Measurements from ENCODE around the gene TMEM121B.

TMEM121B gene

DNA sequence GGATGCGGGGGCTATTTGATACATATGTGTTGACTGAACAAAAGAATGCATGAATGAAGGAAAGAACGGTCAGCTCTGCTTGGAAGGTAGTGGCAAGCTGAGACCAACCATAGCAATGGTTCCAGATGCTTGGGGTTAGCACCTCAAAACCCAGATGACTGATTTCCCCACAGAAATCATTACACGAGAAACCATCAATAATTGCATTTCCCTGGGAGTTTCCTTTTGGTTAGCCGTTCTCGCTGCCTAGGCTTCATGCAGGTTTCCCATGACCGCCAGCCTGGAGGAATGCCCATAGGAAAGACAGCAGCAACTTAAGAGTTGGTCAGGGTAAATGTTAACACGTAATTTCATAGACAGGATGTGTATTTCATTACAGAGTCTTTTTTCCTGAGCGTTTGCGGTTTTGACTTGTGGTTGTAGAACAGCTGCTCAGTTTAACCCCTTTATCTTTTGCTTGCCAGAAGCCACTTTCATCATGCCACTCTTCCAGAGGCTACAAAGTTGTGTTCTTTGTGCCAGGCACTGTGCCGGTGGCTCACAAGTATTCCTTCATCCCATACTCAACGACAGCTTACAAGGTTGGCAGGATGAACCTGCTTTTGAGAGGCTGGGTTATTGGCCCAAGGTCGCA, 33.5 kb downstream of the TMEM121B start:
- Histone ChIP-seq H3K4me3 (ENCODE audit: low read length) (no peak overlapping the region), H3K27me3 (ENCODE audit: insufficient read depth, low read length) (no peaks in the 10 kb centered on the region), H3K9me3 (ENCODE audit: low read length) (no peaks in the 10 kb centered on the region), H3K36me3 (ENCODE audit: insufficient read depth, low read length) (no peaks in the 10 kb centered on the region), H2AFZ (ENCODE audit: low read depth, low read length) (no peak overlapping the region), H3K4me1 (ENCODE audit: insufficient read depth, low read length) (no peaks in the 10 kb centered on the region)

DNA sequence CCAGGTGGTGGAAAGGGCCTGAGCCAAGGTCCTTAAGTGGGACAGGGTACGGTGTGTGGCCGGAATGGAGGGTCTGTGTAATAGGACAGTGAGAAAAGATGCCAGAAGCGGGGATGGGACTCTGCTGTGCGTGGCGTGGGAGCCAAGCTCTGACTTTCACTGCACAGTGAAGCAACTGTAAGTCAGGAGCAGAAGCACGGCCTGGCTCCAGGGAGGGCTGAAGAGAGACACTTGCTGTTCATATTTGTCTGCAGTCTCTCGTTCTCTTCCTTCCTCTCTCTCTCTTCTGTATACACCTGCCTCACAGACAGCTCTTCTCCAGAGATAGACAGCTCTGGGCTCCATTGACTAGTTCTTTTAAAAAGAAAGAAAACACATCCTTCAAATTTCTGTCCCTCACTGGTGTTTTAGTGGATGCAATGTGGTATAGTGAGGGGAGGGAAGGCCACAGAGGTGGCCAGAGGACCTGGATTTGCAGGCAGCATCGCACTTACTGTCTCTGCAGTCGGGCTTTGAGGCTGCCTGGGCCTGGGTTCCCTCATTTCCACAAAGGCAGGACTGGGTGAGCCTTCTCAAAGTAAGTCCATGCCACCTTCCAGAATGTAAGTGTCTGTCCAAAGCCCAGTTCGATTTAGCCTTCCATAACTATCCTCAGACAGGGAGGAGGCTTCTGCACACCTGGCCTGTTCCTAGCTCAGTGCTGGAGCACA, 34.2 kb downstream of the TMEM121B start:
- no peak overlapping the region for H3K4me3 ChIP-seq (ENCODE audit: low read length)
- H3K9me3 ChIP-seq (ENCODE audit: low read length), result no peaks in the 10 kb centered on the region

DNA sequence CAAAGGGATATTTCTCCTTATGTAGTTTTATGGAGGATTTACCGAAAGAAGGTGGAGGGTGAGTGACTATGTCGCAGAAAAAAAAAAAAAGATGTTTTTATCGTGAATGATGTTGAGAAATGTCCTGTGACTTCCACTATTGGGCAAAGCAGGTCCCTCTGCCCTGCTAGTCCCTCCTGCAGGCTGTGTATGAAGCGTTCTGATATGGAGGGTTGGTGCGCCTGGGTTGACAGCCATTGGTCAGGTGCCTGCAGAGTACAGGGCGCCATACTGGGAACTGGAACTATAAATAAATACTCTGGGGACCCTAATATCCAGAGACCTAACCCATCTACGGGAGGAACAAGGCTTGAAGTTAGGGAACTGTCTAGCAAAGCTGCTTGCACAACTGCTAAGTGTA, 34.9 kb downstream of the TMEM121B start:
- H3K27me3 ChIP-seq (ENCODE audit: insufficient read depth, low read length), result no peaks in the 10 kb centered on the region
- H3K4me1 ChIP-seq (ENCODE audit: insufficient read depth, low read length), result no peaks in the 10 kb centered on the region
- no peak overlapping the region for H2AFZ ChIP-seq (ENCODE audit: low read depth, low read length)
- no peak overlapping the region for H3K4me3 ChIP-seq (ENCODE audit: low read length)
- no peaks in the 10 kb centered on the region for H3K9me3 ChIP-seq (ENCODE audit: low read length)
- H3K36me3 ChIP-seq (ENCODE audit: insufficient read depth, low read length), result no peaks in the 10 kb centered on the region

More for the DNA sequence above, 34.2 kb downstream of the TMEM121B start:
- H3K36me3 ChIP-seq (ENCODE audit: insufficient read depth, low read length), result no peaks in the 10 kb centered on the region
- H3K4me1 ChIP-seq (ENCODE audit: insufficient read depth, low read length), result no peaks in the 10 kb centered on the region
- no peaks in the 10 kb centered on the region for H3K27me3 ChIP-seq (ENCODE audit: insufficient read depth, low read length)
- no peak overlapping the region for H2AFZ ChIP-seq (ENCODE audit: low read depth, low read length)

DNA sequence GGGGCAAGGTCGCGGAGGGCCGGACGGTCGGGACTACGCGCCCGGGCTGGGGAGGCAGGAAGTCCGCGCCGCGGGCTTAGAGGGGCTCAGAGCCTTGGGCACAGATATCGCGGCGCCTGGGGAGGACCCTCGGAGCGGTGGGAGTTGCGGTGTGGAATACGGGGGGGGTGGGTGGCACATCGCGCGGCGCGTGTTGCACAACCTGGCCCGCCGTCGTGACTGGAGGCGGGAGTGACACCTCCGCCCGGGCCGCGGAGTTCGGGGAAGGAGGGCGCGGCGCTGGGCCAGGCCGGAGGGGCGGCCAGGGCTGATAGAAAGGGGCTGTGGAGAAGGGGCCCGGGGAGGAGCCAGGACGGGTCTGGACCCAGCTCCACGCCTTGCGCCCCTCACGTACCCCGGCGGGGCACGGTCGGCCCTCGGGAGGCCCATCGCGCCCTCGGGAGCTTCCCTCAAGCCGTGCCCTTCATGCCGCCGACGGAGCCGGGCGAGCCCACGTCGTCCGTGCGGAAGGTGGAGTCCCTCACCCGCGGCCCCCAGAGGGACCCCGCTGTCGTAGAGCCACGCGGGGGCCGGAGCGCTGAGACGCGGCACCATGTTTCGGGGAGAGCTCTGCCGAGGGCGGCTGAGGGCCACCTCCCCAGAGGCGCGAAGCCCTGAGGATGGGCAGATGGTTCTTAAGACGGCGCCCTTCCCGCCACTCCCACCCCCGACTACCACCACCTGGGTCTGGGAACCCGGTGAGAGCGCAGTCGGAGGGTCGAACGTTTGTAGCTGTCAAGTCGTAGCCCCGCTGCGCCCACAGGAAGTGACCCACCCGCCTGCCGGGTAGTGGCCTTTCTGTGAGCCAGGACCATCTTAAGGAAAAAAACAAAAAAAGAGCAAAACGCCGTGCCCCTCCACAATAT, 35.6 kb downstream of the TMEM121B start:
- no peaks in the 10 kb centered on the region for H3K27me3 ChIP-seq (ENCODE audit: insufficient read depth, low read length)
- no peaks in the 10 kb centered on the region for H3K4me1 ChIP-seq (ENCODE audit: insufficient read depth, low read length)
- H3K36me3 ChIP-seq (ENCODE audit: insufficient read depth, low read length), result no peaks in the 10 kb centered on the region
- peak overlapping the region; percentile 96 for H2AFZ ChIP-seq (ENCODE audit: low read depth, low read length)
- H3K9me3 ChIP-seq (ENCODE audit: low read length), result no peaks in the 10 kb centered on the region
- peak overlapping the region; percentile 73 for H3K4me3 ChIP-seq (ENCODE audit: low read length)

DNA sequence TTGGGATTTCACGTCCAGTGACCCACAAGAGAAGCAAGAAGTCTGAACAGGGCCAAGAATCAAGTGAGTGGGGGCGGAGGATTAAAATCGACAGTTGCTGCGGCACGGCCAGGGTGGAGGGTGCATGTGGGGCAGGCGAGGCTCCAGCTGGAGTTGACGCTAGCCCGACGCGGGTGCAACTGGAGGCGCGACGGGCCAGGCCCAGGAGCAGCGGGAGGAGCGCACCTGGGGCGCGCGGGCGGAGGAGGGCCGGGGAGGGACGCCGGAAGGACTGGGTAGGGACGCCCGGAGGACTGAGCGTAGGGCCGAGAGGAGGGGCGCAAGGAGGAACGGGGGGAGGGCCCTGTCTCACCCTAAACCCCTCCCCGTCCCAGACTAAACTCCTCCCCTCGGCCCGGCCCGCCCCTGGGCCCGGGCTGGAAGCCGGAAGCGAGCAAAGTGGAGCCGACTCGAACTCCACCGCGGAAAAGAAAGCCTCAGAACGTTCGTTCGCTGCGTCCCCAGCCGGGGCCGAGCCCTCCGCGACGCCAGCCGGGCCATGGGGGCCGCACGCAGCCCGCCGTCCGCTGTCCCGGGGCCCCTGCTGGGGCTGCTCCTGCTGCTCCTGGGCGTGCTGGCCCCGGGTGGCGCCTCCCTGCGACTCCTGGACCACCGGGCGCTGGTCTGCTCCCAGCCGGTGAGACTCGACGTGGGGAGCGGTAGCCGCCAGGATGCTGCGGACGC, 36.4 kb downstream of the TMEM121B start, which contains the start of gene IL17RA:
Gene IL17RA, plus strand, starts transcription at position 447 of the 723 bp plus-strand sequence. Its CDS starts 92 bp downstream, at position 539.
- Histone ChIP-seq H3K4me1 (ENCODE audit: insufficient read depth, low read length) (no peaks in the 10 kb centered on the region), H3K27me3 (ENCODE audit: insufficient read depth, low read length) (no peaks in the 10 kb centered on the region), H3K36me3 (ENCODE audit: insufficient read depth, low read length) (no peaks in the 10 kb centered on the region), H2AFZ (ENCODE audit: low read depth, low read length) (peak within 1 kb of the TSS; percentile 96), H3K4me3 (ENCODE audit: low read length) (peak within 1 kb of the TSS; percentile 73), H3K9me3 (ENCODE audit: low read length) (no peaks in the 10 kb centered on the region)

DNA sequence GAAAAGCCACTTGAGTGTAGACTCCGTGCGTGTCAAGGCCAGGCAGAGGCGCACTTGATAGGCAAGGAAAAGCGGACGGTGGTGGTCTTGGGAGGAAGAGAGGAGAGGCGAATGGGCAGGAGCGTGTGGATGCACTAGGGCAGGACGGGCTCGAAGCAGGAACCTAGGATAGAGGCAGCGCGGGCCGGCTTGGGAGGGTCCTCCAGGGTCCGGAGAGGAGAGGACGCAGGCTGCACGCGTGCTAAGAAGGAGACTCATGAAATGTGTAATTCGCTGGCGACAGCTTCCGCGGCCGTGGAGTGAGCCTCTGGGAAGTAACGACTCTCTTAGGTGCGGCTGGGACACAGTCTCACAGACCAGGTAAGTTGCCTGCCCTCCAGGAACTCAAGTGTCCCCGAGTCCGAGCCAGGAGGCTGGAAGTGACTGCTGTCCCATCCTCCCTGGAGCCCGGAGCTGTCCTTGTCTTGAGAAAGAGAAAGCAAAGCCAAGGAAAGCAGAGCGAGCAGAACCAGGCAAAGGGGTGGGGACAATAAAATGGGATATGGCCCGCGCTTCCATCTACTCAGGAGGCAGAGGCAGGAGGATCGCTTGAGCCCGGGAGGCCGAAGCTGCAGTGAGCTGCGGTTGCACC, 37.2 kb downstream of the TMEM121B start:
- peak overlapping the region; percentile 73 for H3K4me3 ChIP-seq (ENCODE audit: low read length)
- H3K27me3 ChIP-seq (ENCODE audit: insufficient read depth, low read length), result no peaks in the 10 kb centered on the region
- no peaks in the 10 kb centered on the region for H3K36me3 ChIP-seq (ENCODE audit: insufficient read depth, low read length)
- no peaks in the 10 kb centered on the region for H3K9me3 ChIP-seq (ENCODE audit: low read length)
- H3K4me1 ChIP-seq (ENCODE audit: insufficient read depth, low read length), result no peaks in the 10 kb centered on the region
- peak overlapping the region; percentile 96 for H2AFZ ChIP-seq (ENCODE audit: low read depth, low read length)

DNA sequence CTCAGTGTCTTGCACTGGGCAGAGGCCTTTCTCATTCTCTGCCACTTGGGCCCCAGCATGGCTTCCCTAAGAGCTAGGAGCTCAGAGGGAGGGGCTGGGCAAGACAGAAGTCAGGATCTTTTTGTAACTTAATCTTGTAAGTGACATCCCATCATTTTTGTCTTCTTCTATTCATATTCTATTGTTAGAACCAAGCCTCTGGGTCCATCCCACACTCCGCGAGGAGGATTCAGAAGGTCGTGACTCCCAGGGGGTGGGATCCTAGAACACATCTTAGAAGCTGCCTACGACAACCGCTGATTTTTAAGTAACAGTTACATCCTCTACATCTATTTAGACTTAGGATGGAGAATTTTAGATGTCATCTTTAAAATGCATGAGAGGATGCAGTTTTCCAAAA, 37.9 kb downstream of the TMEM121B start:
- Histone ChIP-seq H3K4me1 (ENCODE audit: insufficient read depth, low read length) (no peaks in the 10 kb centered on the region), H3K9me3 (ENCODE audit: low read length) (no peaks in the 10 kb centered on the region), H2AFZ (ENCODE audit: low read depth, low read length) (no peak overlapping the region), H3K36me3 (ENCODE audit: insufficient read depth, low read length) (no peaks in the 10 kb centered on the region), H3K4me3 (ENCODE audit: low read length) (no peak overlapping the region), H3K27me3 (ENCODE audit: insufficient read depth, low read length) (no peaks in the 10 kb centered on the region)

DNA sequence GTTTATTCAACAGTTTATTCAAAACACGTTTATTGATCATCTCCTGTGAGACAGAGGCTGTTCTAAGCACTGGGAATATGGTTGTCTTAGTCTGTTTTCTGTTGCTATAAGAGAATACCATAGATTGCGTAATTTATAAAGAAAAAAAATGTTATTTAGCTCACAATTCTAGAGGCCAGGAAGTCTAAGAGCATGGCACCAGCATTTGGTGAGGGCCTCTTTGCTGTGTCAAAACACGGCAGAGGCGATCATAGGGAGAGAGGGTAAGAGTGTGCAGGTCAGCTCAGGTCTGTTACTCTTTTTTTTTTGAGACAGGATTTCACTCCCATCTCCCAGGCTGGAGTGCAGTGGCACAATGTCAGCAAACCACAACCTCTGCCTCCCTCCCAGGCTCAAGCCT, 41.6 kb downstream of the TMEM121B start:
- no peaks in the 10 kb centered on the region for H3K27me3 ChIP-seq (ENCODE audit: insufficient read depth, low read length)

DNA sequence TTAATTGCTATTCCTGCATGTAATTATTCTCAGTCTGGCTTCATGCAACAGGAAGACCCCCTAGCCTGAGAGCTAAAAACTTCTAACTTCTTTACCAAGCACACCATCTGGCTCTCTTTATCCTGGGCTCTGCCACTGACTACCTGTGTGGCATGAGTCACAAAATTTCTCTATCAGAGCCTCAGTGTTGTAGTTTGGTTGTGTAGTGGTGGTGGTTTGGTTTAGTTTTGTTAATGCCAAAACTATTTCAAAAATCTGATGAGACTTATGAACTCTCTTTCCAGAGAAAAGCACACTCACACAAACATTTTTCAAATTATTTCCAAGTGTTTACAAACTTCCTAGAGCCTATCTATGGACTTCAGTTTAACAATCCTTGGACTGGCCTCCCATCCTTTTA, 43.9 kb downstream of the TMEM121B start:
- Histone ChIP-seq H3K9me3 (ENCODE audit: low read length) (no peaks in the 10 kb centered on the region), H2AFZ (ENCODE audit: low read depth, low read length) (no peak overlapping the region), H3K4me1 (ENCODE audit: insufficient read depth, low read length) (no peaks in the 10 kb centered on the region), H3K4me3 (ENCODE audit: low read length) (no peak overlapping the region), H3K36me3 (ENCODE audit: insufficient read depth, low read length) (no peaks in the 10 kb centered on the region), H3K27me3 (ENCODE audit: insufficient read depth, low read length) (no peaks in the 10 kb centered on the region)

More for the DNA sequence above, 41.6 kb downstream of the TMEM121B start:
- Histone ChIP-seq H3K4me1 (ENCODE audit: insufficient read depth, low read length) (no peaks in the 10 kb centered on the region), H3K4me3 (ENCODE audit: low read length) (no peak overlapping the region), H3K9me3 (ENCODE audit: low read length) (no peaks in the 10 kb centered on the region), H2AFZ (ENCODE audit: low read depth, low read length) (no peak overlapping the region), H3K36me3 (ENCODE audit: insufficient read depth, low read length) (no peaks in the 10 kb centered on the region)

DNA sequence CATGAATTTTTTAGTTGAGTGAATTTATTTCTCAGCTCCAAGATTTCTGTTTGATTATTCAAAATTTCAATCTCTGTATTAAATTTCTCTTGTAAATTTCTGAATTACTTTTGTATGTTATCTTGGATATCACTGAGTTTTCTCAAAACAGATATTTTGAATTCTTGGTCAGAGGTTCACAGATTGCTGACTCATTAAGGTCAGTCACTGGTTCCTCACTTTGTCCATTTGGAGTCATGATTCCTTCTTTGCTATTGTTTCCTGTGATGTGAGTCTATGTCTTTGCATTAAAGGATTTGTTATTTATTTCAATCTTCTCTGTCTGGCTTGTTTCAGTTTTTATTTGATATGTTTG, 46.5 kb downstream of the TMEM121B start:
- Histone ChIP-seq H3K36me3 (ENCODE audit: insufficient read depth, low read length) (no peaks in the 10 kb centered on the region), H3K9me3 (ENCODE audit: low read length) (no peaks in the 10 kb centered on the region), H3K4me3 (ENCODE audit: low read length) (no peak overlapping the region), H3K27me3 (ENCODE audit: insufficient read depth, low read length) (no peaks in the 10 kb centered on the region), H2AFZ (ENCODE audit: low read depth, low read length) (no peak overlapping the region), H3K4me1 (ENCODE audit: insufficient read depth, low read length) (no peaks in the 10 kb centered on the region)

DNA sequence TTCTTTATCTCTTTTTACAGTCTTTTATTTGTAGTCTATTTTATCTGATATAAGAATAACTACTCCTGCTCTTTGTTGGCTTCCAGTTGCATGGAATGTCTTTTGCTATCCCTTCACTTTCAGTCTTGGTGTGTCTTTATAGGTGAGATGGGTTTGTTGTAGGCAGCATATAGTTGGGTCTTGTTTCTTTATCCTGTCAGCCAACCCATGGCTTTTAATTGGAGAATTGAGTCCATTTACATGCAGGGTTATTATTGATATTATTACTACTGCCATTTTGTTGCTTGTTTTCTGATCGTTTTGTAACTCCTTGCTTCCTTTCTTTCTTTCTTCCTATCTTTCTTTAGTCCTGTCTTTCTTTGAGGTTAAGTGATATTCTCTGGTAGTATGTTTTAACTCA, 48.3 kb downstream of the TMEM121B start:
- H2AFZ ChIP-seq (ENCODE audit: low read depth, low read length), result no peak overlapping the region
- no peaks in the 10 kb centered on the region for H3K9me3 ChIP-seq (ENCODE audit: low read length)
- no peaks in the 10 kb centered on the region for H3K27me3 ChIP-seq (ENCODE audit: insufficient read depth, low read length)
- H3K4me3 ChIP-seq (ENCODE audit: low read length), result no peak overlapping the region
- no peaks in the 10 kb centered on the region for H3K4me1 ChIP-seq (ENCODE audit: insufficient read depth, low read length)
- H3K36me3 ChIP-seq (ENCODE audit: insufficient read depth, low read length), result no peaks in the 10 kb centered on the region

Measured in neuron (in vitro differentiated cells).